ENCODE results near the gene CYSTM1.

DNA sequence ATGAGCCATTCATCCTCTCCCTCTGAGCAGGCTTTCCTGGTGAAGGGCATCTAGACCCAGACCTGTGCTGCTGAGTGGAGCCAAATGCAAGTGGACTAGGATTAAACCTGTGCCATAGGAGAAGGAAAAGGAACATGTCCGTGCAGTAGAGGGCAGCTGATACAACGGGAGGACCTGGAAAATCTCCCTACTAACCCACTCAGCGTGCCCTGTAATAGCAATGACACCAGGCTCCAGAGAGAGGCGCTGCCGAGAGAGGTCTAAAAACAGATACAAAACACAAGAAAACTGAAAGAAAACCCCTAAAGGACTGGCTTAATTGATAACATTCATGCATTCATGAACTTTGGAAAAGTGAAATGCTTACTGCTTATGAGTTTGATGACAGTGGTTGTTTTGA, 67.1 kb downstream of the CYSTM1 start:
- TF ChIP-seq, protein P1, sequence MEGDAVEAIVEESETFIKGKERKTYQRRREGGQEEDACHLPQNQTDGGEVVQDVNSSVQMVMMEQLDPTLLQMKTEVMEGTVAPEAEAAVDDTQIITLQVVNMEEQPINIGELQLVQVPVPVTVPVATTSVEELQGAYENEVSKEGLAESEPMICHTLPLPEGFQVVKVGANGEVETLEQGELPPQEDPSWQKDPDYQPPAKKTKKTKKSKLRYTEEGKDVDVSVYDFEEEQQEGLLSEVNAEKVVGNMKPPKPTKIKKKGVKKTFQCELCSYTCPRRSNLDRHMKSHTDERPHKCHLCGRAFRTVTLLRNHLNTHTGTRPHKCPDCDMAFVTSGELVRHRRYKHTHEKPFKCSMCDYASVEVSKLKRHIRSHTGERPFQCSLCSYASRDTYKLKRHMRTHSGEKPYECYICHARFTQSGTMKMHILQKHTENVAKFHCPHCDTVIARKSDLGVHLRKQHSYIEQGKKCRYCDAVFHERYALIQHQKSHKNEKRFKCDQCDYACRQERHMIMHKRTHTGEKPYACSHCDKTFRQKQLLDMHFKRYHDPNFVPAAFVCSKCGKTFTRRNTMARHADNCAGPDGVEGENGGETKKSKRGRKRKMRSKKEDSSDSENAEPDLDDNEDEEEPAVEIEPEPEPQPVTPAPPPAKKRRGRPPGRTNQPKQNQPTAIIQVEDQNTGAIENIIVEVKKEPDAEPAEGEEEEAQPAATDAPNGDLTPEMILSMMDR (IDR thresholded peaks at IDR 0.05): no peak
- no peak for TF ChIP-seq POLR2AphosphoS5 (IDR thresholded peaks at IDR 0.05)
